Measurements from ENCODE around the gene CNPY2.

DNA sequence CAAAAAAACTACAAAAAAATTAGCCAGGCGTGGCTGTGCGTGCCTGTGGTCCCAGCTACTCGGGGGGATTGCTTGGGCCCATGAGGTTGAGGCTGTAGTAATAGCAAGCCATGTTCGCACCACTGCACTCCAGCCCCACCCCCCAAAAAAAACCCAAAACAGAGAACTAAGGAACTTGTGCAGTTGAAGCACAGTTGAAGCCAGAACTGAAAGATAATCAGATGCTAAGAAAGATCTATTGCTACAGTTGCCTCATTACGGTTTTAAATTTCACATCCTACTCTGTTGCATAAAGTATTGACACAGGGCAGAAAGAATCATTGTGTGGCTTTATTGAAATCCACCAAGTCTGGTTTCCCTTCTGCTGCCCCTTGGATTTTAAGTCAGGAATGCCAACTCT is 19.5 kb downstream of the CNPY2 start:
- TF ChIP-seq, protein P1, sequence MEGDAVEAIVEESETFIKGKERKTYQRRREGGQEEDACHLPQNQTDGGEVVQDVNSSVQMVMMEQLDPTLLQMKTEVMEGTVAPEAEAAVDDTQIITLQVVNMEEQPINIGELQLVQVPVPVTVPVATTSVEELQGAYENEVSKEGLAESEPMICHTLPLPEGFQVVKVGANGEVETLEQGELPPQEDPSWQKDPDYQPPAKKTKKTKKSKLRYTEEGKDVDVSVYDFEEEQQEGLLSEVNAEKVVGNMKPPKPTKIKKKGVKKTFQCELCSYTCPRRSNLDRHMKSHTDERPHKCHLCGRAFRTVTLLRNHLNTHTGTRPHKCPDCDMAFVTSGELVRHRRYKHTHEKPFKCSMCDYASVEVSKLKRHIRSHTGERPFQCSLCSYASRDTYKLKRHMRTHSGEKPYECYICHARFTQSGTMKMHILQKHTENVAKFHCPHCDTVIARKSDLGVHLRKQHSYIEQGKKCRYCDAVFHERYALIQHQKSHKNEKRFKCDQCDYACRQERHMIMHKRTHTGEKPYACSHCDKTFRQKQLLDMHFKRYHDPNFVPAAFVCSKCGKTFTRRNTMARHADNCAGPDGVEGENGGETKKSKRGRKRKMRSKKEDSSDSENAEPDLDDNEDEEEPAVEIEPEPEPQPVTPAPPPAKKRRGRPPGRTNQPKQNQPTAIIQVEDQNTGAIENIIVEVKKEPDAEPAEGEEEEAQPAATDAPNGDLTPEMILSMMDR (IDR thresholded peaks at IDR 0.05) = no peak
- TF ChIP-seq POLR2A (IDR thresholded peaks at IDR 0.05) = no peak
